Measurements from ENCODE around the gene LDLR.

DNA sequence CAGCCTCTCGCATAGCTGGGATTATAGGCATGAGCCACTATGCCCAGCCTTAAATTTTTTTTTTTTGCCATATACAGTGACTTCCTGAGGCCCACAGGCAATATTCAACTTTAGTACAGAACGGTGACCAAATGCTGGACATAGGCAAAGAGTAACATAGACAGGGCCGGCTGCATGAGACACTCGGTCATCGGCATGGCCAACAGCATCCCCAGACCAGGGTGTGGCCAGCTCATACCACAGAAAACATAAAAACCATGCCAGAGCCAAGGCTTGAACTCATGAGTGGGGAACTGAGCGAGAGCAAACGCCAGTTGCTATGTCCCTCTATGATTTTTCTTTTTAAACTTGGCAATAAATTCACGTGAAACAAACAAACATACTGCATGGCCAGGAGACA lies 91.1 kb downstream of the LDLR start:
- TF ChIP-seq, protein P1, sequence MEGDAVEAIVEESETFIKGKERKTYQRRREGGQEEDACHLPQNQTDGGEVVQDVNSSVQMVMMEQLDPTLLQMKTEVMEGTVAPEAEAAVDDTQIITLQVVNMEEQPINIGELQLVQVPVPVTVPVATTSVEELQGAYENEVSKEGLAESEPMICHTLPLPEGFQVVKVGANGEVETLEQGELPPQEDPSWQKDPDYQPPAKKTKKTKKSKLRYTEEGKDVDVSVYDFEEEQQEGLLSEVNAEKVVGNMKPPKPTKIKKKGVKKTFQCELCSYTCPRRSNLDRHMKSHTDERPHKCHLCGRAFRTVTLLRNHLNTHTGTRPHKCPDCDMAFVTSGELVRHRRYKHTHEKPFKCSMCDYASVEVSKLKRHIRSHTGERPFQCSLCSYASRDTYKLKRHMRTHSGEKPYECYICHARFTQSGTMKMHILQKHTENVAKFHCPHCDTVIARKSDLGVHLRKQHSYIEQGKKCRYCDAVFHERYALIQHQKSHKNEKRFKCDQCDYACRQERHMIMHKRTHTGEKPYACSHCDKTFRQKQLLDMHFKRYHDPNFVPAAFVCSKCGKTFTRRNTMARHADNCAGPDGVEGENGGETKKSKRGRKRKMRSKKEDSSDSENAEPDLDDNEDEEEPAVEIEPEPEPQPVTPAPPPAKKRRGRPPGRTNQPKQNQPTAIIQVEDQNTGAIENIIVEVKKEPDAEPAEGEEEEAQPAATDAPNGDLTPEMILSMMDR (IDR thresholded peaks at IDR 0.05; ENCODE audit: extremely low read depth in 1 of 2, insufficient read depth in 1 of 2, low read depth in 1 of 2, low read length in 2 of 2), result no peak
- TF ChIP-seq POLR2AphosphoS5 (IDR thresholded peaks at IDR 0.05; ENCODE audit: insufficient read depth, low read depth, low read length) (no peak), GATA2 (IDR thresholded peaks at IDR 0.05; ENCODE audit: insufficient read depth, insufficient read length, low read depth, low read length) (no peak), POLR2A (IDR thresholded peaks at IDR 0.05; ENCODE audit: low read depth, low read length) (no peak)

Data from endothelial cell of umbilical vein (primary cell).